HCT116 (cell line): ENCODE data around the gene CCDC197. TPM values are rescaled to one million over a fixed set of nuclear protein-coding genes. Genes with fewer than 3 reads are reported as not detected.

ENCODE experiments used
- ATAC-seq: fragments of 200-7000 bp; cut with Tn5 transposase; 2 replicates; pipeline ENCODE4 v1.9.1; 2020; ENCODE audit warnings: mild to moderate bottlenecking, moderate library complexity
- BruUV-seq: library from RNA; stranded (reverse); fragments of 400-500 nt; replicated peaks from 2 replicates; lab custom pipeline; 2021; lab: Mats Ljungman, UMichigan
- CTCF ChIA-PET: fragments of 300-600 bp; sonication (Branson Sonifier 250); formaldehyde crosslinking; loops from one replicate; lab custom pipeline; 2021; ENCODE audit warnings: antibody characterized with exemption; lab: Charles Lee
- POLR2A ChIA-PET: fragments of 300-600, 350-600 bp; sonication (Branson Sonifier 250); formaldehyde crosslinking; loops from one replicate; lab custom pipeline; 2021; ENCODE audit warnings: antibody characterized with exemption; lab: Charles Lee
- RAD21 ChIA-PET, 2 experiments: fragments of 300-600 bp; sonication (Branson Sonifier 250); formaldehyde crosslinking; loops; one replicate each; lab custom pipeline; 2023; ENCODE audit warnings: low total read pairs in 2 of 2; ENCODE audit not compliant: uncharacterized antibody in 2 of 2, unreplicated experiment in 2 of 2, low non-redundant PET in 1 of 2; lab: Charles Lee
- DNase-seq: peaks from one replicate; pipeline ENCODE4 v3.0.0-alpha.2; 2010; ENCODE audit warnings: low read depth, low spot score
- H2AFZ ChIP-seq: fragments of 200-600 bp; shearing (Covaris generic), sonication (generic); 2 replicates; pipeline ENCODE4 v1.6.1; 2017; ENCODE audit warnings: low read depth, mixed run types, mixed read lengths, antibody characterized with exemption, low read length; ENCODE audit not compliant: poor library complexity, severe bottlenecking
- H3K27ac ChIP-seq: 2 replicates; pipeline ENCODE4 v1.5.1; 2012; ENCODE audit warnings: low read depth, low read length
- H3K27me3 ChIP-seq: fragments of 200-600 bp; sonication (generic); 2 replicates; pipeline ENCODE4 v1.6.1; 2016; ENCODE audit warnings: mixed run types, low read length, mixed read lengths; ENCODE audit not compliant: insufficient read depth
- H3K36me3 ChIP-seq, 2 experiments: fragments of 200-500 bp in 1 of 2; fragments of 200-600 bp in 1 of 2; sonication (Bioruptor generic) in 1 of 2; sonication (generic) in 1 of 2; 2 replicates each; pipeline versions ENCODE4 v1.5.1 to v1.6.1; 2014 to 2016; ENCODE audit warnings: low read length in 2 of 2, inconsistent platforms in 1 of 2, mixed read lengths in 1 of 2, mixed run types in 1 of 2; ENCODE audit not compliant: insufficient read depth in 2 of 2, control insufficient read depth in 1 of 2
- H3K4me1 ChIP-seq, 2 experiments: fragments of 200-600 bp in 1 of 2; sonication (generic) in 1 of 2; 2 replicates each; pipeline versions ENCODE4 v1.5.1 to v1.6.1; 2012 to 2017; ENCODE audit warnings: low read length in 2 of 2, inconsistent platforms in 1 of 2, mild to moderate bottlenecking in 1 of 2, mixed read lengths in 1 of 2, mixed run types in 1 of 2, moderate library complexity in 1 of 2; ENCODE audit not compliant: insufficient read depth in 2 of 2, control insufficient read depth in 1 of 2
- H3K4me2 ChIP-seq: fragments of 200-600 bp; sonication (generic); 2 replicates; pipeline ENCODE4 v1.6.1; 2017; ENCODE audit warnings: mixed run types, low read length, mixed read lengths
- H3K4me3 ChIP-seq, 2 experiments: fragments of 200-600 bp in 1 of 2; sonication (generic) in 1 of 2; replicated peaks in 1 of 2; 2 replicates each; pipeline ENCODE4 v1.5.1; 2011 to 2016; ENCODE audit warnings: low read length in 2 of 2, control low read depth in 1 of 2, low read depth in 1 of 2, mild to moderate bottlenecking in 1 of 2, mixed read lengths in 1 of 2, mixed run types in 1 of 2
- H3K79me2 ChIP-seq: fragments of 200-600 bp; sonication (generic); 2 replicates; pipeline ENCODE4 v1.6.1; 2017; ENCODE audit warnings: mild to moderate bottlenecking, mixed run types, low read length, moderate library complexity, mixed read lengths; ENCODE audit not compliant: insufficient read depth
- H3K9ac ChIP-seq: fragments of 200-600 bp; sonication (generic); 2 replicates; pipeline ENCODE4 v1.6.1; 2016; ENCODE audit warnings: low read length, mixed read lengths
- H3K9me2 ChIP-seq: fragments of 200-600 bp; sonication (generic), shearing (Covaris generic); 2 replicates; pipeline ENCODE4 v1.6.1; 2017; ENCODE audit warnings: mixed run types, mild to moderate bottlenecking, moderate library complexity; ENCODE audit not compliant: insufficient read depth
- H3K9me3 ChIP-seq, 2 experiments: fragments of 200-500 bp in 1 of 2; fragments of 200-600 bp in 1 of 2; sonication (Bioruptor generic) in 1 of 2; sonication (generic) in 1 of 2; 2 replicates each; pipeline ENCODE4 v1.6.1; 2014 to 2017; ENCODE audit warnings: low read length in 2 of 2, mixed read lengths in 2 of 2, inconsistent platforms in 1 of 2, low read depth in 1 of 2, mild to moderate bottlenecking in 1 of 2, mixed run types in 1 of 2, moderate library complexity in 1 of 2; ENCODE audit not compliant: control insufficient read depth in 1 of 2, insufficient read depth in 1 of 2
- H4K20me1 ChIP-seq: fragments of 200-600 bp; sonication (generic), shearing (Covaris generic); 2 replicates; pipeline ENCODE4 v1.6.1; 2017; ENCODE audit warnings: mixed run types, mild to moderate bottlenecking, moderate library complexity; ENCODE audit not compliant: insufficient read depth
- CBX3 ChIP-seq: IDR thresholded peaks from 2 replicates; pipeline ENCODE4 v1.6.1; 2012; ENCODE audit warnings: low read depth
- CEBPB ChIP-seq: IDR thresholded peaks from 2 replicates; pipeline ENCODE4 v1.6.1; 2012; ENCODE audit warnings: low read depth
- EGR1 ChIP-seq: IDR thresholded peaks from 2 replicates; pipeline ENCODE4 v1.6.1; 2012; ENCODE audit warnings: low read depth
- ELF1 ChIP-seq: IDR thresholded peaks from 2 replicates; pipeline ENCODE4 v1.6.1; 2012; ENCODE audit warnings: low read depth, borderline replicate concordance
- EZH2 ChIP-seq: fragments of 200-600 bp; sonication (generic); IDR thresholded peaks from 2 replicates; pipeline ENCODE4 v1.6.1; 2017; ENCODE audit warnings: antibody characterized with exemption, mixed run types
- EZH2phosphoT487 ChIP-seq: fragments of 200-600 bp; IDR thresholded peaks from 2 replicates; pipeline ENCODE4 v1.6.1; 2018; ENCODE audit warnings: antibody characterized with exemption, borderline replicate concordance
- POLR2A ChIP-seq: IDR thresholded peaks from 2 replicates; pipeline ENCODE4 v1.7.0; 2011; ENCODE audit warnings: borderline replicate concordance; ENCODE audit not compliant: insufficient read depth, insufficient read length; ENCODE audit errors: extremely low read depth
- POLR2AphosphoS5 ChIP-seq: IDR thresholded peaks from 2 replicates; pipeline ENCODE4 v1.6.1; 2011; ENCODE audit warnings: mild to moderate bottlenecking, low read depth, low read length, moderate library complexity
- RAD21 ChIP-seq: IDR thresholded peaks from 2 replicates; pipeline ENCODE4 v1.6.1; 2012; ENCODE audit warnings: low read depth, mild to moderate bottlenecking
- SIN3A ChIP-seq: IDR thresholded peaks from 2 replicates; pipeline ENCODE4 v1.6.1; 2012; ENCODE audit warnings: low read depth
- TCF7L2 ChIP-seq: IDR thresholded peaks from 2 replicates; pipeline ENCODE4 v1.7.0; 2011; ENCODE audit warnings: borderline replicate concordance, inconsistent platforms; ENCODE audit not compliant: insufficient read depth, insufficient read length; ENCODE audit errors: extremely low read depth
- YY1 ChIP-seq: IDR thresholded peaks from 2 replicates; pipeline ENCODE4 v1.6.1; 2011; ENCODE audit warnings: low read length, low read depth, moderate library complexity, mild to moderate bottlenecking; ENCODE audit not compliant: insufficient replicate concordance; ENCODE audit errors: extremely low read depth
- ZNF274 ChIP-seq: fragments of 200-500 bp; sonication (Bioruptor generic); IDR thresholded peaks from 2 replicates; pipeline ENCODE4 v1.6.1; 2014; ENCODE audit warnings: mild to moderate bottlenecking, low read depth, low read length, inconsistent platforms
- intact Hi-C: fragments of 100-400 bp; cut with micrococcal nuclease; formaldehyde crosslinking; loops from 2 replicates; pipeline ENCODE4 v1.10.0; 2022
- total RNA-seq: library from RNA; stranded (reverse); gene quantifications from one replicate; pipeline ENCODE4 v1.2.1, GENCODE V29; 2021; ENCODE audit not compliant: unreplicated experiment
- TF ChIP-seq, protein P1 (sequence below), 3 experiments: fragments of 200-600 bp in 1 of 3; sonication (generic) in 1 of 3; IDR thresholded peaks in 2 of 3; conservative IDR thresholded peaks in 1 of 3; 2 replicates each; pipeline ENCODE4 v1.5.1; 2012 to 2017; ENCODE audit warnings: low read depth in 2 of 3, low read length in 2 of 3, antibody characterized with exemption in 1 of 3, borderline replicate concordance in 1 of 3, control low read depth in 1 of 3, mild to moderate bottlenecking in 1 of 3, mixed read lengths in 1 of 3, mixed run types in 1 of 3, moderate library complexity in 1 of 3; ENCODE audit not compliant: insufficient read depth in 1 of 3
- TF ChIP-seq, protein P2 (sequence below): IDR thresholded peaks from 2 replicates; pipeline ENCODE4 v1.6.1; 2011; ENCODE audit warnings: mild to moderate bottlenecking, low read length, moderate library complexity; ENCODE audit not compliant: insufficient replicate concordance; ENCODE audit errors: extremely low read depth
- TF ChIP-seq, protein P3 (sequence below): IDR thresholded peaks from 2 replicates; pipeline ENCODE4 v1.6.1; 2012

The CCDC197 gene
- total RNA-seq, 1 experiment from 2014 or later: not detected

DNA sequence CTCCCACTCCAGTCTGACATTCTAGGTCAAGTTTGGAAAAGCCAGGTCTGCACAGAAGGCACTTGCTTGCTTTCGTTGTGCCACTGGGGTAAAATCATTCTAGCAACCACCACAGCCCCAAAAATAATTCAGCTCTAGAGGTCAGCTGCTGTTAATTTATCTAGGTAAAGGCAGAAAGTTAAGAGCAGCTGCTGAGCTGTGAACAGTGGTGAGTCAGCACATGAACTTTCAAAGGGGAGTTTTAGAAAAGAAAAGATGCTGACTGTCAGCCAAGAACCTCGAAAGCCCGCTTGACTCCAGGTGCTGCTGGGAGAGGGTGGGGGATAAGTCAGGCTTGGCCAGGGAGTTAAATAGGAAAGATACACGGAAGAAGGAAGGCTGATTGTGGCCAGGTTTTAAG lies 12.7 kb downstream of the CCDC197 start:
- no peak for DNase-seq
- Histone ChIP-seq H3K9me3 (no peaks in the 10 kb centered on the region), H3K9me2 (no peaks in the 10 kb centered on the region), H3K4me3 (no peak overlapping the region), H3K4me1 (peaks cover 2 to 11% of the 10 kb centered on the region in 2 experiments; a peak in 1 of 4 replicates), H3K79me2 (no peaks in the 10 kb centered on the region), H3K27me3 (no peaks in the 10 kb centered on the region), H3K27ac (no peak overlapping the region), H3K36me3 (no peaks in the 10 kb centered on the region), H3K9ac (no peak overlapping the region), H4K20me1 (no peaks in the 10 kb centered on the region), H2AFZ (no peak overlapping the region), H3K4me2 (no peak overlapping the region)
- CTCF ChIA-PET: interaction anchor here (1.1 kb wide), 1 partner anchor 70 kb away, joined by 3 read pairs; no protein-coding TSS in a partner anchor
- intact Hi-C loops: loop anchor here (10.0 kb wide), 1 partner anchor 355 kb away; no protein-coding TSS in a partner anchor
- POLR2A ChIA-PET: no interaction called here
- RAD21 ChIA-PET: no interaction called here
- ATAC-seq: no peak
- BruUV-seq: no TSS peak
- no peak for TF ChIP-seq YY1
- TF ChIP-seq ELF1: no peak

DNA sequence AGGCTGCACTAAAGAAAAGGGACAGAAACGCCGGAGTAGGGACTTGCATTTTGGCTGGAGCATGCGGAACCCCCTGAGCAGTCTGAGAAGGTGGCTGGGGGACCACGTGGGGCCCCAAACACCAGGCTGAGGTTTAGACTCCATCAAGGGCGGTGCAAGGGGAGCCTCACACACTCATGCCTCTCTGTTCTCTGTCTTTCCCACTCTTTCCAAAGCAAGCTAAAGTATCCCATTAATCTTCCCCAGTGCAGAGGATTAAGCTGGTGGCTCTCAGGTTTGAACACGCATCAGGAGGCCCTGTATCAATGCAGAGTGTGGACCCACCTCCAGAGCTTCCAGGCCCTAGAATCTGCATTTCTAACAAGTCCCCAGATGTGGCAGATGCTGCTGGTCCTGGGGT lies 13.5 kb downstream of the CCDC197 start:
- CTCF ChIA-PET: interaction anchor here (1.5 kb wide), 1 partner anchor 15 kb away, joined by 4 read pairs; the partner anchor contains the start of gene OTUB2
- TF ChIP-seq YY1: no peak
- no peak for TF ChIP-seq EGR1
- TF ChIP-seq SIN3A: no peak
- no peak for TF ChIP-seq ZNF274
- no peak for TF ChIP-seq RAD21
- TF ChIP-seq CBX3: no peak
- TF ChIP-seq, protein P1, sequence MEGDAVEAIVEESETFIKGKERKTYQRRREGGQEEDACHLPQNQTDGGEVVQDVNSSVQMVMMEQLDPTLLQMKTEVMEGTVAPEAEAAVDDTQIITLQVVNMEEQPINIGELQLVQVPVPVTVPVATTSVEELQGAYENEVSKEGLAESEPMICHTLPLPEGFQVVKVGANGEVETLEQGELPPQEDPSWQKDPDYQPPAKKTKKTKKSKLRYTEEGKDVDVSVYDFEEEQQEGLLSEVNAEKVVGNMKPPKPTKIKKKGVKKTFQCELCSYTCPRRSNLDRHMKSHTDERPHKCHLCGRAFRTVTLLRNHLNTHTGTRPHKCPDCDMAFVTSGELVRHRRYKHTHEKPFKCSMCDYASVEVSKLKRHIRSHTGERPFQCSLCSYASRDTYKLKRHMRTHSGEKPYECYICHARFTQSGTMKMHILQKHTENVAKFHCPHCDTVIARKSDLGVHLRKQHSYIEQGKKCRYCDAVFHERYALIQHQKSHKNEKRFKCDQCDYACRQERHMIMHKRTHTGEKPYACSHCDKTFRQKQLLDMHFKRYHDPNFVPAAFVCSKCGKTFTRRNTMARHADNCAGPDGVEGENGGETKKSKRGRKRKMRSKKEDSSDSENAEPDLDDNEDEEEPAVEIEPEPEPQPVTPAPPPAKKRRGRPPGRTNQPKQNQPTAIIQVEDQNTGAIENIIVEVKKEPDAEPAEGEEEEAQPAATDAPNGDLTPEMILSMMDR (IDR thresholded peaks at IDR 0.05 in 2 of 3, conservative IDR thresholded peaks at IDR 0.05 in 1 of 3; ENCODE audit: borderline replicate concordance in 1 of 3, insufficient read depth in 1 of 3, low read depth in 2 of 3, low read length in 2 of 3): no peak
- TF ChIP-seq POLR2AphosphoS5: no peak
- no peak for TF ChIP-seq TCF7L2
- TF ChIP-seq EZH2phosphoT487: no peak
- no peak for TF ChIP-seq EZH2
- TF ChIP-seq, protein P2, sequence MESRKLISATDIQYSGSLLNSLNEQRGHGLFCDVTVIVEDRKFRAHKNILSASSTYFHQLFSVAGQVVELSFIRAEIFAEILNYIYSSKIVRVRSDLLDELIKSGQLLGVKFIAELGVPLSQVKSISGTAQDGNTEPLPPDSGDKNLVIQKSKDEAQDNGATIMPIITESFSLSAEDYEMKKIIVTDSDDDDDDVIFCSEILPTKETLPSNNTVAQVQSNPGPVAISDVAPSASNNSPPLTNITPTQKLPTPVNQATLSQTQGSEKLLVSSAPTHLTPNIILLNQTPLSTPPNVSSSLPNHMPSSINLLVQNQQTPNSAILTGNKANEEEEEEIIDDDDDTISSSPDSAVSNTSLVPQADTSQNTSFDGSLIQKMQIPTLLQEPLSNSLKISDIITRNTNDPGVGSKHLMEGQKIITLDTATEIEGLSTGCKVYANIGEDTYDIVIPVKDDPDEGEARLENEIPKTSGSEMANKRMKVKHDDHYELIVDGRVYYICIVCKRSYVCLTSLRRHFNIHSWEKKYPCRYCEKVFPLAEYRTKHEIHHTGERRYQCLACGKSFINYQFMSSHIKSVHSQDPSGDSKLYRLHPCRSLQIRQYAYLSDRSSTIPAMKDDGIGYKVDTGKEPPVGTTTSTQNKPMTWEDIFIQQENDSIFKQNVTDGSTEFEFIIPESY: no peak
- no peak for TF ChIP-seq POLR2A
- TF ChIP-seq CEBPB: no peak
- TF ChIP-seq, protein P3, sequence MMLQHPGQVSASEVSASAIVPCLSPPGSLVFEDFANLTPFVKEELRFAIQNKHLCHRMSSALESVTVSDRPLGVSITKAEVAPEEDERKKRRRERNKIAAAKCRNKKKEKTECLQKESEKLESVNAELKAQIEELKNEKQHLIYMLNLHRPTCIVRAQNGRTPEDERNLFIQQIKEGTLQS: no peak
- intact Hi-C loops: no loop called here
- Histone ChIP-seq H3K27ac (no peak overlapping the region), H3K36me3 (no peaks in the 10 kb centered on the region), H3K27me3 (no peaks in the 10 kb centered on the region), H3K4me3 (no peak overlapping the region), H4K20me1 (no peaks in the 10 kb centered on the region), H3K4me2 (no peak overlapping the region), H3K9ac (no peak overlapping the region), H3K9me2 (no peaks in the 10 kb centered on the region), H3K4me1 (peaks cover 2 to 11% of the 10 kb centered on the region in 2 experiments; a peak in 1 of 4 replicates), H3K79me2 (no peaks in the 10 kb centered on the region), H3K9me3 (no peaks in the 10 kb centered on the region), H2AFZ (no peak overlapping the region)
- RAD21 ChIA-PET: no interaction called here
- POLR2A ChIA-PET: no interaction called here
- ATAC-seq (no peak), DNase-seq (no peak)
- BruUV-seq: no TSS peak
